ENCODE results near the gene FBXL5. TPM values are rescaled to one million over a fixed set of nuclear protein-coding genes. Genes with fewer than 3 reads are reported as not detected.
A peak's percentile ranks its signal among the peaks of the same experiment; 100 is the strongest.

The FBXL5 gene
- total RNA-seq, 1 experiment from 2014 or later, result 59.7 TPM

GRCh38 chr4:15691346-15692135 is 36.4 kb upstream of the FBXL5 start:
- POLR2A ChIA-PET (ENCODE audit: low non-redundant PET), result no interaction called here
- intact Hi-C loops (cut with micrococcal nuclease; ENCODE audit: unreplicated experiment), result no loop called here

GRCh38 chr4:15690020-15690809 is 35.1 kb upstream of the FBXL5 start:
- BruUV-seq (replicated peaks), result no TSS peak
- ChIA-PET POLR2A (ENCODE audit: low non-redundant PET) (no interaction called here), CTCF (no interaction called here)
- intact Hi-C loops (cut with micrococcal nuclease; ENCODE audit: unreplicated experiment), result no loop called here
- no peak overlapping the region for H3K4me3 ChIP-seq (ENCODE audit: low read depth, low read length, poor library complexity, severe bottlenecking)
- TF ChIP-seq EZH2 (IDR thresholded peaks at IDR 0.05; ENCODE audit: borderline replicate concordance, low read depth, low read length, poor library complexity, severe bottlenecking), result no peak
- TF ChIP-seq CTCF (conservative IDR thresholded peaks at IDR 0.05; ENCODE audit: low read depth, low read length), result no peak
- H3K9me3 ChIP-seq (ENCODE audit: low read depth, low read length, poor library complexity, severe bottlenecking), result peaks cover 5% of the 10 kb centered on the region
- peak overlapping the region; percentile 64 for H3K27ac ChIP-seq (ENCODE audit: low read depth, low read length, poor library complexity, severe bottlenecking)
- DNase-seq (ENCODE audit: low spot score), result peak; percentile 89
- no peaks in the 10 kb centered on the region for H3K27me3 ChIP-seq (replicated peaks; ENCODE audit: insufficient read depth, low read depth, low read length, poor library complexity)
- H3K36me3 ChIP-seq (ENCODE audit: insufficient read depth, low read length, poor library complexity, severe bottlenecking), result peaks cover 24% of the 10 kb centered on the region
- peaks cover 34% of the 10 kb centered on the region for H3K4me1 ChIP-seq (ENCODE audit: insufficient read depth, low read length, poor library complexity, severe bottlenecking)

More at GRCh38 chr4:15691346-15692135, 36.4 kb upstream of the FBXL5 start:
- Histone ChIP-seq H3K9me3 (ENCODE audit: low read depth, low read length, poor library complexity, severe bottlenecking) (peaks cover 5% of the 10 kb centered on the region), H3K4me1 (ENCODE audit: insufficient read depth, low read length, poor library complexity, severe bottlenecking) (peaks cover 34% of the 10 kb centered on the region), H3K27me3 (replicated peaks; ENCODE audit: insufficient read depth, low read depth, low read length, poor library complexity) (no peaks in the 10 kb centered on the region), H3K27ac (ENCODE audit: low read depth, low read length, poor library complexity, severe bottlenecking) (peak overlapping the region; percentile 64), H3K36me3 (ENCODE audit: insufficient read depth, low read length, poor library complexity, severe bottlenecking) (peaks cover 12% of the 10 kb centered on the region), H3K4me3 (ENCODE audit: low read depth, low read length, poor library complexity, severe bottlenecking) (no peak overlapping the region)
- CTCF ChIA-PET, result no interaction called here
- no peak for TF ChIP-seq EZH2 (IDR thresholded peaks at IDR 0.05; ENCODE audit: borderline replicate concordance, low read depth, low read length, poor library complexity, severe bottlenecking)
- TF ChIP-seq CTCF (conservative IDR thresholded peaks at IDR 0.05; ENCODE audit: low read depth, low read length), result no peak
- BruUV-seq (replicated peaks), result TSS peak; percentile 13
- peak; percentile 86 for DNase-seq (ENCODE audit: low spot score)

- H3K27me3 ChIP-seq (replicated peaks; ENCODE audit: insufficient read depth, low read depth, low read length, poor library complexity), result no peaks in the 10 kb centered on the region
- no TSS peak for BruUV-seq (replicated peaks)
- H3K4me1 ChIP-seq (ENCODE audit: insufficient read depth, low read length, poor library complexity, severe bottlenecking), result peaks cover 34% of the 10 kb centered on the region
- H3K36me3 ChIP-seq (ENCODE audit: insufficient read depth, low read length, poor library complexity, severe bottlenecking), result peaks cover 24% of the 10 kb centered on the region
- H3K4me3 ChIP-seq (ENCODE audit: low read depth, low read length, poor library complexity, severe bottlenecking), result no peak overlapping the region
- ChIA-PET POLR2A (ENCODE audit: low non-redundant PET) (no interaction called here), CTCF (no interaction called here)
- intact Hi-C loops (cut with micrococcal nuclease; ENCODE audit: unreplicated experiment), result no loop called here
- peaks cover 5% of the 10 kb centered on the region for H3K9me3 ChIP-seq (ENCODE audit: low read depth, low read length, poor library complexity, severe bottlenecking)
- DNase-seq (ENCODE audit: low spot score), result no peak
- TF ChIP-seq EZH2 (IDR thresholded peaks at IDR 0.05; ENCODE audit: borderline replicate concordance, low read depth, low read length, poor library complexity, severe bottlenecking) (no peak), CTCF (conservative IDR thresholded peaks at IDR 0.05; ENCODE audit: low read depth, low read length) (no peak)
- H3K27ac ChIP-seq (ENCODE audit: low read depth, low read length, poor library complexity, severe bottlenecking), result peak overlapping the region; percentile 64
Measured at GRCh38 chr4:15689540-15689939, 34.4 kb upstream of the FBXL5 start.
